Liver (tissue), 3 donors: ENCODE measurements around the gene PRKACA.
"Not testable (repeated sequence)": the region's sequence is repeated elsewhere in the genome, so short reads cannot be mapped to it uniquely, and the experiment has no call there.

ENCODE experiments used
- ATF3 ChIP-seq: IDR thresholded peaks from 2 replicates; pipeline ENCODE4 v1.6.1; 2016; ENCODE audit warnings: antibody characterized with exemption
- EGR1 ChIP-seq, 2 donors: IDR thresholded peaks; 2 replicates each; pipeline ENCODE4 v1.6.1; 2016 to 2018; ENCODE audit warnings: antibody characterized with exemption in 2 of 2, low read depth in 2 of 2
- FOXA1 ChIP-seq: IDR thresholded peaks from 2 replicates; pipeline ENCODE4 v1.6.1; 2016; ENCODE audit warnings: antibody characterized with exemption
- FOXA2 ChIP-seq: IDR thresholded peaks from 2 replicates; pipeline ENCODE4 v1.6.1; 2016; ENCODE audit warnings: antibody characterized with exemption
- GABPA ChIP-seq, 2 donors: IDR thresholded peaks in 1 of 2; conservative IDR thresholded peaks in 1 of 2; 2 replicates each; pipeline ENCODE4 v1.6.1; 2016; ENCODE audit warnings: antibody characterized with exemption in 2 of 2, mild to moderate bottlenecking in 1 of 2, moderate library complexity in 1 of 2
- JUND ChIP-seq, 2 donors: IDR thresholded peaks; 2 replicates each; pipeline ENCODE4 v1.6.1; 2016; ENCODE audit warnings: antibody characterized with exemption in 2 of 2
- MAX ChIP-seq: IDR thresholded peaks from 2 replicates; pipeline ENCODE4 v1.6.1; 2016; ENCODE audit warnings: antibody characterized with exemption
- RAD21 ChIP-seq, 2 donors: IDR thresholded peaks; 2 replicates each; pipeline ENCODE4 v1.6.1; 2016; ENCODE audit warnings: antibody characterized with exemption in 2 of 2, mild to moderate bottlenecking in 2 of 2
- SP1 ChIP-seq: IDR thresholded peaks from 2 replicates; pipeline ENCODE4 v1.6.1; 2018; ENCODE audit warnings: antibody characterized with exemption, mild to moderate bottlenecking
- TAF1 ChIP-seq: conservative IDR thresholded peaks from 2 replicates; pipeline ENCODE4 v1.6.1; 2016; ENCODE audit warnings: antibody characterized with exemption, mild to moderate bottlenecking
- YY1 ChIP-seq: IDR thresholded peaks from 2 replicates; pipeline ENCODE4 v1.6.1; 2016; ENCODE audit warnings: antibody characterized with exemption, mild to moderate bottlenecking
- TF ChIP-seq, protein P1 (sequence below): fragments of 150-350 bp; IDR thresholded peaks from 2 replicates; pipeline ENCODE4 v1.5.1; 2017; ENCODE audit warnings: improper control_type of control experiment, low read depth, low read length; ENCODE audit not compliant: missing input control
- TF ChIP-seq, protein P2 (sequence below): IDR thresholded peaks from 2 replicates; pipeline ENCODE4 v1.6.1; 2016; ENCODE audit warnings: antibody characterized with exemption
- TF ChIP-seq, protein P3 (sequence below): IDR thresholded peaks from 2 replicates; pipeline ENCODE4 v1.6.1; 2016; ENCODE audit warnings: antibody characterized with exemption, mild to moderate bottlenecking
- donor health status: healthy.
- donor health status: healthy.

DNA sequence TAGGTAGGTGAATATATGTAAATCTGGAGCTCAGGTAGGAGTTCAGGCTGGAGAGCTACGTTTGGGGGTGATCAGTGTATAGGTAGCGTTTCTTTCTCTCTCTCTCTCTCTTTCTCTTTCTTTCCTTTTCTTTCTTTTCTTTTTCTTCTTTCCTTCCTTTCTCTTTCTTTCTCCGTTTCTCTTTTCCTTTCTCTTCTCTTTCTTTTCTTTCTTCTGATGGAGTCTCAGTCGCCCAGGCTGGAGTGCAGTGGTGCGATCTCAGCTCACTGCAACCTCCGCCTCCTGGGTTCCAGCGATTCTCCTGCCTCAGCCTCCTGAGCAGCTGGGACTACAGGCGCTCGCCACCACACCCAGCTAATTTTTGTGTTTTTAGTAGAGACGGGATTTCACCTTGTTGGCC lies 28.6 kb upstream of the PRKACA start:
- TF ChIP-seq, protein P1, sequence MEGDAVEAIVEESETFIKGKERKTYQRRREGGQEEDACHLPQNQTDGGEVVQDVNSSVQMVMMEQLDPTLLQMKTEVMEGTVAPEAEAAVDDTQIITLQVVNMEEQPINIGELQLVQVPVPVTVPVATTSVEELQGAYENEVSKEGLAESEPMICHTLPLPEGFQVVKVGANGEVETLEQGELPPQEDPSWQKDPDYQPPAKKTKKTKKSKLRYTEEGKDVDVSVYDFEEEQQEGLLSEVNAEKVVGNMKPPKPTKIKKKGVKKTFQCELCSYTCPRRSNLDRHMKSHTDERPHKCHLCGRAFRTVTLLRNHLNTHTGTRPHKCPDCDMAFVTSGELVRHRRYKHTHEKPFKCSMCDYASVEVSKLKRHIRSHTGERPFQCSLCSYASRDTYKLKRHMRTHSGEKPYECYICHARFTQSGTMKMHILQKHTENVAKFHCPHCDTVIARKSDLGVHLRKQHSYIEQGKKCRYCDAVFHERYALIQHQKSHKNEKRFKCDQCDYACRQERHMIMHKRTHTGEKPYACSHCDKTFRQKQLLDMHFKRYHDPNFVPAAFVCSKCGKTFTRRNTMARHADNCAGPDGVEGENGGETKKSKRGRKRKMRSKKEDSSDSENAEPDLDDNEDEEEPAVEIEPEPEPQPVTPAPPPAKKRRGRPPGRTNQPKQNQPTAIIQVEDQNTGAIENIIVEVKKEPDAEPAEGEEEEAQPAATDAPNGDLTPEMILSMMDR: not testable (repeated sequence)
- not testable (repeated sequence) for TF ChIP-seq FOXA1; RAD21 (IDR thresholded peaks at IDR 0.05); GABPA (IDR thresholded peaks at IDR 0.05 in 1 of 2, conservative IDR thresholded peaks at IDR 0.05 in 1 of 2); FOXA2; JUND (IDR thresholded peaks at IDR 0.05); EGR1 (IDR thresholded peaks at IDR 0.05; ENCODE audit: low read depth in 2 of 2); ATF3; TAF1; SP1; YY1; MAX
- TF ChIP-seq, protein P2, sequence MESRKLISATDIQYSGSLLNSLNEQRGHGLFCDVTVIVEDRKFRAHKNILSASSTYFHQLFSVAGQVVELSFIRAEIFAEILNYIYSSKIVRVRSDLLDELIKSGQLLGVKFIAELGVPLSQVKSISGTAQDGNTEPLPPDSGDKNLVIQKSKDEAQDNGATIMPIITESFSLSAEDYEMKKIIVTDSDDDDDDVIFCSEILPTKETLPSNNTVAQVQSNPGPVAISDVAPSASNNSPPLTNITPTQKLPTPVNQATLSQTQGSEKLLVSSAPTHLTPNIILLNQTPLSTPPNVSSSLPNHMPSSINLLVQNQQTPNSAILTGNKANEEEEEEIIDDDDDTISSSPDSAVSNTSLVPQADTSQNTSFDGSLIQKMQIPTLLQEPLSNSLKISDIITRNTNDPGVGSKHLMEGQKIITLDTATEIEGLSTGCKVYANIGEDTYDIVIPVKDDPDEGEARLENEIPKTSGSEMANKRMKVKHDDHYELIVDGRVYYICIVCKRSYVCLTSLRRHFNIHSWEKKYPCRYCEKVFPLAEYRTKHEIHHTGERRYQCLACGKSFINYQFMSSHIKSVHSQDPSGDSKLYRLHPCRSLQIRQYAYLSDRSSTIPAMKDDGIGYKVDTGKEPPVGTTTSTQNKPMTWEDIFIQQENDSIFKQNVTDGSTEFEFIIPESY: not testable (repeated sequence)
- TF ChIP-seq, protein P3, sequence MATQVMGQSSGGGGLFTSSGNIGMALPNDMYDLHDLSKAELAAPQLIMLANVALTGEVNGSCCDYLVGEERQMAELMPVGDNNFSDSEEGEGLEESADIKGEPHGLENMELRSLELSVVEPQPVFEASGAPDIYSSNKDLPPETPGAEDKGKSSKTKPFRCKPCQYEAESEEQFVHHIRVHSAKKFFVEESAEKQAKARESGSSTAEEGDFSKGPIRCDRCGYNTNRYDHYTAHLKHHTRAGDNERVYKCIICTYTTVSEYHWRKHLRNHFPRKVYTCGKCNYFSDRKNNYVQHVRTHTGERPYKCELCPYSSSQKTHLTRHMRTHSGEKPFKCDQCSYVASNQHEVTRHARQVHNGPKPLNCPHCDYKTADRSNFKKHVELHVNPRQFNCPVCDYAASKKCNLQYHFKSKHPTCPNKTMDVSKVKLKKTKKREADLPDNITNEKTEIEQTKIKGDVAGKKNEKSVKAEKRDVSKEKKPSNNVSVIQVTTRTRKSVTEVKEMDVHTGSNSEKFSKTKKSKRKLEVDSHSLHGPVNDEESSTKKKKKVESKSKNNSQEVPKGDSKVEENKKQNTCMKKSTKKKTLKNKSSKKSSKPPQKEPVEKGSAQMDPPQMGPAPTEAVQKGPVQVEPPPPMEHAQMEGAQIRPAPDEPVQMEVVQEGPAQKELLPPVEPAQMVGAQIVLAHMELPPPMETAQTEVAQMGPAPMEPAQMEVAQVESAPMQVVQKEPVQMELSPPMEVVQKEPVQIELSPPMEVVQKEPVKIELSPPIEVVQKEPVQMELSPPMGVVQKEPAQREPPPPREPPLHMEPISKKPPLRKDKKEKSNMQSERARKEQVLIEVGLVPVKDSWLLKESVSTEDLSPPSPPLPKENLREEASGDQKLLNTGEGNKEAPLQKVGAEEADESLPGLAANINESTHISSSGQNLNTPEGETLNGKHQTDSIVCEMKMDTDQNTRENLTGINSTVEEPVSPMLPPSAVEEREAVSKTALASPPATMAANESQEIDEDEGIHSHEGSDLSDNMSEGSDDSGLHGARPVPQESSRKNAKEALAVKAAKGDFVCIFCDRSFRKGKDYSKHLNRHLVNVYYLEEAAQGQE: not testable (repeated sequence)
